HG03457 (cell line): ENCODE measurements around the gene SAMD4A.

Source experiments
- ATAC-seq: cut with Tn5 transposase; IDR thresholded peaks from one replicate; pipeline ENCODE4 v1.9.1; 2021; ENCODE audit warnings: moderate number of reproducible peaks; ENCODE audit not compliant: unreplicated experiment

The SAMD4A gene

DNA sequence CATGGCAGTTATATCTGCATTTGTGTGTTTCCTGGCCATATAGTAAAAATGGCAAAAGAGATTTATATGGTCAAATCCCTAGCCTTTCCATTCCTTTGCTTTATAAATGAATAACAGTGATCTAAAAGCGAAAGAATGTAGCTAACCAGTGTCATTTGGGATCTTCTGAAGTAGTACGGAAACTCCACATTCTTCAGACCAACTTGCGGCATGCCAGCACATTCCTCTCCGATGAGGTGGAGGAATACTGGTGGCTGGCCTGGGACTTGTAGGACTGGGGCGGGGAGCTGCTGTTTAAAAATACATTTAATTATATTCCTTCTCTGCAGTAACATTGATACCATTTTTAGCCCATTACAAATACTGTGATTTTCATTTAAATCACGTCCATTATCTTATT lies 85.3 kb downstream of the SAMD4A start:
- no peak for ATAC-seq

DNA sequence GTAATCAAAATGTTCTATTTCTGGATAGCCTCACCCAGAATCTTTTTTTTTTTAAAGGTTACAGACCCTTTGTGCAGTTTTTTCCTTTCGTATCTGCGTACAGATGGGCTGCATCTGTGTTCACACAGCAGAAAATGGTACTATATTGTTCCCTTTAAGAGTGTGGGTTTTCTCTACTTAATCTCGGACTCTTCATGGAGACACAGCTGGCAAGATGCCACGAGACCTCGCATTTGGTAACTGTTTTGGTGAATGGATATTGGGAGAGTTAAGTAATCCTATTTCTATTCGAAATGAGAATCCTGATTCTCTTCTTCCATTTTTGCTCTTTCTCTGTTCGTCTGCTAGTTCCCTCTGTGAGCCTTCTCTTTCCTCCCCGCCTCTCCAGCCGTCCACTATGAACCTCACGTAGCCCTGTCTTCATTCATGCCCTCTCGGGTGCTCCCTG lies 85.7 kb downstream of the SAMD4A start:
- ATAC-seq, result no peak

DNA sequence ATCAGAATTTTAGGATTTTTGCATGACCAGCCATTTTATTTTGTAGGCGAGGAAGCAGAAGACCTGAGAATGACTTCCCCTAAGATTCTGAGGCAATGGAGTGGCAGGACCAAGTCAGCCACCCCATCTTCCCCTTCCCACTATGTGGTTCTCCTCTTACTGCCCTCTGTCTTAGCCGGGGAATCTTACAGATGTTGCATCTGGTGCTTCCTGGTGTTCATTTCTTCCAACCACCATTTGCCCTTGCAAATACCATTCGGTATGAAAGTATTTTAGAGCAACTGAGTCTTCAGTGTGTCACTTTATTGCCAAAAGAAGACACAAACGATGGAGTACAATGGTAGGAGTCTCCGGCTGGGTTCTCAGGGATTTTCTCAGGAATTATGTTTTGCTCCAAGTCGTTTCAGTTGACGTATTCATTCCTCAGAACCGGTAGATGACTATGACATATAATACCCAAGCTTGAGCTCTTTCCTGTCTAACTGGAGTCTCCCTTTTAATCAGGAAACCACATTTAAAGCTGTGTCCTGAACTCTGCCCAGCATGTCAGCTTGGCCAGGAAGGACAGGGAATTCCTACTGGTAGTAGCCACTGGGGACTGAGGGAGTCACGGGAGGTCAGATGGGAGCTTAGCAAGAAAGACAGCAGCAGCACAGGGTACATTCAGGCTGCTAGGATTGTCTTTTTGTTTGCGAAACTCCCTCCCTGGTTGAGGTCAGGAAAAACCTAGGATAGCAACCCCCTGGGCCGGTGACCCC lies 87.0 kb downstream of the SAMD4A start:
- ATAC-seq, result no peak

DNA sequence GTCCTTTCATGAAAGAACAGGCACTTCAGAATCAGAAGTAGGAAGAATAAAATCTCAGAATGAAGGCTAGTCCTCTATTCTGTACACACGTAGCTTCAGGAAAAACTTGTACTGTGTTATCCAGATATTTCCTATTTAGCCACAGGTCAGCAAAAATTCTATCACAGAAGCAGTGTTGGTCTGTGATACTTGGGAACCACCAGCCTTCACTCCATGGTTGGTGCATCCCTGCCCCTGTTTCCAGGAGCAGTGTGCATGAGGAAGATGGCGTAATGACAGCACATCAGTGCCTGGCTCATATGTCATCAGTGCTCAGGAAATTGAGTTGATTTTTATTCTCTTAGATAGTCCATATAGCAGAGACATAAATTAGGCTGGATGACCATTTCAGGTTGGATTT lies 87.7 kb downstream of the SAMD4A start:
- no peak for ATAC-seq

DNA sequence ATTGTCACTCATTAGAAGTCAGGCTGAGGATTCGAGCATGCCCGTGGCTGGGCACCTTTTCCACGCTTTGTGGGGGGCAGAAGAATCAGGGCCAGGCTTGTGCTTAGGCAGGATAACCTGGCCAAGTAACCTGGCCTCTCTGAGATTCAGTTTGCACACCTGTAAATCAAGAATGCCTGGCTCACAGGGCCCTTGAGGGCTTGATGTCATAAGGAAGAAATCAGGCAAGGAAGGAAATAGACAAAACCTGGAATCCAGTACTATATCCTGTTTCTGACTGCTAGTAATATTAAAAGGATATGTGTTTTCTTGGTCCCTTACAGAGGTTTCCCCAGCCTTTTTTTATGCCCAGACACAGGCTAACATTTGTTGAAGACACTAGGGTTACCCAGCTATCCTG lies 91.9 kb downstream of the SAMD4A start:
- no peak for ATAC-seq

DNA sequence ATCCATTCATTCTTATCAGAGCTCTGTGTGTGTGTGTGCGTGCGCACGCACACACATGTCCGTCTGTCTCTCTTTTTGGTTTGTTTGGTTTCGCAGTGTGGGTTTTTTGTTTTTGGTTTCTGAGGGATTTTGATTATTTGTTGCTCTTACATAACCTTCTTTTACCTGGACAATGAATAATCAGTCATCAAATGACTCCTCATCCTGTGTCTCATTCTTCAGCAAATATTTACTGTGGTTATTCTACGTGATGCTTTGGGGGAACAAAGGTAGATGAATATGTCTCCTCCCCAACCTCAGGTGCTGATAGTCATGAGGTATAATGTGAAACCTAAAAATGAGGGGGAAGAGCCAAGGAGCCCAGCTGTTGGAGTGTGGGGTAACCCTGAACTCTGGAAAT lies 92.4 kb downstream of the SAMD4A start:
- ATAC-seq, result no peak

DNA sequence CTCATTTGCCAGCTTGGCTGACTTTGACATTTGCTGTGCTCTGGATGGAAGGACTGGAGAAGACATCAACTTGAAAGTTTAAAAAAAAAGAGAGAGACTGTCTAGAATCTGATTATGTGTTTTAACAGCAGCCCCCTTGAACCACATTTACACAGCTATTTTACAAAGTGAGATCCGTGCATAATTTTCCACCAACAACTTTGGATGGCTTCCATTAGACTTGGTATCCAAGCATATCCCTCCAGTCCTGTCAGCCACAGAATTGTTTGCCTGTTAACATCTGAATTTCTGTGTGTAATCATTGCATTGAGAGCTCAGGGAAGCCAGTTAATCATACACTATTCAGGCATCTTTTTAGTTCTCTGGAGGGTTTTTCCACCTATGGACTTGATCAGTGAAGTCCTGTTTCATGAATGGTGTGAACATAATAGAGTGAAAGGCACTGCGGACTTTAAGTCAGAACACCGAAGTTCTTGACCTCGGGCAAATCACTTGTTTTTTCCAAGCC lies 93.7 kb downstream of the SAMD4A start:
- ATAC-seq, result no peak

DNA sequence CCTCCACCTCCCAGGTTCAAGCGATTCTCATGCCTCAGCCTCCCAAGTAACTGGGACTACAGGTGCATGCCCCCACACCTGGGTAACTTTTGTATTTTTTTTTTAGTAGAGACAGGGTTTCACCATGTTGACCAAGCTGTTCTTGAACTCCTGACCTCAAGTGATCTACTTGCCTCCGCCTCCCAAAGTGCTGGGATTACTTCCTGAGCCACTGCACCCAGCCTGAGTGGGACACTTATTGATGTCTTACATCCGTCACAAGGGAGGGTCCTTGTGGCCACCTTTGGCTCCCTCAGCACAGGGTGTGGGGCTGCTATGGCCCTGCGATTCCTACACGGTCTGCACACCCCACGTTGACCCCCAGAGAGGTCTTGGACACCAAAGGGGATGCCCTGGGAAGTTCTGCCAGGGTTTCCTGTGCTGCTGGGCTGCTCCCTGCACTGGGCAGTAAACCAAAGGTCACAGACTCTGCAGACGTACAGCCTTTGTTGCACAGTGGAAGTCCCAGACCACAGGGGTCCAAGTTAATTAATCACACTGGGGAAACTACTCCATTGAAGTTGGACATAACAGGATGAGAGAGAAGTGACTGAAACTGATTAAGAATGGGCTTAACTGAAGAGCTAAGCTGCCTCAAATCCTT lies 95.7 kb downstream of the SAMD4A start:
- ATAC-seq, result no peak

DNA sequence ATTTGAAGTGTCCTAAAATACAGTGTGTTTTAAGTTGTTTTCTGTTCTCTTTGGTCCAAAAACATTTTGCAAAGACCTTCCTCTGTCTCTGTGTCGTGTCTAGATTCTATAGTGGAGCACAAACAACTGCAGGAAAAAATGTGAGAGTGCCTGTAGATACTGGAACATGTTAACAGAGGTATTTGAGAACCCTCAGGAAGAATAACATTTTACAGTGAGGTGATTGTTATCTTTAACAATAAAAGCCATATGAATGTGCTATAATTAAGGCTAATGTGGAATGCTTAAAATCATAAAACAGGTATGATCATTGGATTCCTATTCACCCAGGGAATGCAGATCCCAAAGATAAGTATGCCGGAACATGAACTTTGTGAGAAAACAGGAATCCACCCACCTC lies 98.0 kb downstream of the SAMD4A start:
- ATAC-seq, result no peak

DNA sequence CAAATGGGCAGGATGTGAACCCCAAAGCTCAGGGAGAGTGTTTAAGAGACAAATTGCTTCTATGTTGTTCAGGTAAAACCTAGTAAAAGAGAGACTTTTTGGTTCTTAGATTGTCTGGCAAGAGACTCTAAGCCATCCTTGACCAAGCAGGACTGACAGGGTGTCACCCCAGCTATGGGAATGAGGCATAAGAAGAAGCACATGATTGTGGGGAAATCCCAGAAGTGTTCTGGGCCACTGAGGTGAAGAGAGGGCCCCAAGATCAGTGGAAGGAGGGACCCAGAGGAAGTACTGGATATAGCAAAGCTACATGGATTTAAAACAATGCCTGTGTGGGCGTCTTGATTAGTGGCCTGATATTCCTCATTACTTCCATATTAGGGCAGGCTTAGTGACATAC lies 99.0 kb downstream of the SAMD4A start:
- ATAC-seq, result no peak

DNA sequence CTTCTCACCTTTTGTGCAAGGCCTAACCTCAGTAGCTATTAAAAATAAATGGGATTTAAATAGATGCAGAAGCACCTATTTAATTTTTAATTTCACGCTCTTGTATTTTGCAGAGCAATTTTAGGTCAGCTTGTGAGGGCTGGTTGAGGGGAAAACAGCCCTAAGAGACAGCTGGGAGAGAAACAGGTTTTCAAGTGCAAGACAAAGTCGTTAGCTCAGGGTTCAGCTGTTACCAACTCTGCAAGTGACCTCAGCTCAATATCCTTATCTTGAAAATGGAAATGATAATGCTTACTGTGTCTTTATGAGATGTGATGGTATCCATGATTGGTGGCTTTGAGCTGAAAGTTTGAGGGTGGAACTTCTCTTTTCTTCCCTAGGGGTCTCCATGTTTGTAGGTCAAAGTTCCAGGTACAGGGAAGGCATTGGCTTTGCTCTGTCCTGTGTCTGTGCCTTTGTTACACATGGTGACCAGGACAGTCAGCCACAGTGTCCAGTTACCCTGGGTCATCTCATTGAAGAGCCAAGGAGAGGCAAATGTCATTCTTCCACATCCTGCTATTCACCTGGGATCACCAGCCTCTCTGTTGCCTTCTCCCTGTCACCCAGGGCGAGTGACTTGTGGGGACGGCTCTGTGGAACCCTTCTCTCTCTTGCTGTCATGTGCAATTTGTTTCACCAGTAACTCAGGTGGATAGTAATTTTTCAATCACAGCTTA lies 100.3 kb downstream of the SAMD4A start:
- ATAC-seq, result no peak

DNA sequence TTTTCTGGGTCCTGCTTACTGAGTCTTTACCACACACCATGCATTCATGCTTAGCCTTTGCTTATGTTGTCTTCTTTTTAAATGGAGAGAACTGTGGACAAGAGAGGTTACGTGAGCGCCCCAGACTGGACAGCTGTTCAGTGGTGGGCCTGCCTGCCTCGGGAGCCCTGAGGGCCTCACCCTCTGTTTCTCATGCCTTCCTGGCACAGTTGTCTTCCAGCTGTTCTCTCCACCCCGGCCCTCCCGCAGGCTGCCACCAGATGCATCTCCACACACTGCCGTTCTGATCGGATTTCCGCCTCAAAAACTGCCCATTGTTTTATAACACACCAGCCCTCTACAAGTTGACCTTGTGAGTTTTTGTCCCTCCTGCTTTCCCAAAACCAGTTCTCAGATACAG lies 100.8 kb downstream of the SAMD4A start:
- no peak for ATAC-seq

DNA sequence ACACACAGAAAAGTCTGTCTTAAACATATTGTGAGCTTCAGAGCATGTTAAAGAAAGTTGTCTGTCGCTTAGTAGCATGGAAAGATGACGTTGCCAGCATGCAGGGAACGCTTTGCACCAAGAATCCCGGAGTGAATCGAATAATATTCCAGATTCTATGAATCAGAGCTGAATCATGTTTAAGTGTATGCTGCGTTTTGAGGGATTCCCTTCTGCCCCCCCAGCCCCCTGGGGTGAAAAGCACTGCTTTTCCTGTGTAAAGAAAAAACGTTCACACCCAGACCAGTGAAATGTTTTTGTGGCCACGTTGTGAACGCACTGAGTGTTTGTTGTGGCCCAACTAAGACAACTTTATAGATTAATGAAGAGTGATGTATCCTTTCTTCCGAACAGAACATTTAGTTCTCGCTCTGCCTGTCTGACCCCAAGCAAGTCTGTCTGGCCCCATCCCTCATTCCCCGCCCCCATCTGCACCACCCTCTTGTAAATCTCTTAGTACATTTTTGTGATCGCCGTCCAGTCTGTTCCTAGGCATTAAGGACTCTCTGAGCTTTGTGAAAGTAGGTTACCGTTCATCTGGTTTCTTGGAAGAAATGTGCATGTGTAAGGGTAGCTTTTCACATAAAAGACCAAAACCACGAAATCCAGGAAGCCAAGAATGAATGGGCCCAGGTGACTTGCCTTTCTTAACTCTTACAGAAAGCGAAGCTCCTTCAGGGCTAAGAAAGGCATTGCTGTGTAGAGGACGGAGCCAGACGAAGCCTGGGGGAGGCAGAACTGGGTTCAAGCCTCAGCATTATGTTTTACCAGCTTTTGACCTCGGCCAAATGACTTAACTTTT lies 103.0 kb downstream of the SAMD4A start:
- ATAC-seq, result no peak

DNA sequence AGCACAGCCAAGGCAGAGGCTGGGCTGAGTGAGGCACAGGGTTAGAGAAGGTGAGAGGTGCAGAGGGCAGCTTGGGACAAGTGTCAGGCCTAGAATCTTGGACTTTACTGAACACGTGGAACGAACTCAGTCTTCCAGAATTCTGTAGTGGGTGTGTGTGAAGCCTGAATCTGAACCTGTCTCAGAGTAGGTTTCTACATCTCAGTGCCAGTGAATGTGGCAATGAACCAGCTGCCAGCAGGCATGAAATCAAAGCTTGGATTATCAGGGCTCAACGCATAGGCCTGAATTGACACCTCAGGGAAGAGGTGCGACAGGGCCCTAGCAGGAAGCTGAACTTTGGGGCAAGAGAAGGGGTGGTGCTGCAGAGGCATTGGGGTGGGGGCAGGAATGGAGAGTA lies 104.6 kb downstream of the SAMD4A start:
- no peak for ATAC-seq

DNA sequence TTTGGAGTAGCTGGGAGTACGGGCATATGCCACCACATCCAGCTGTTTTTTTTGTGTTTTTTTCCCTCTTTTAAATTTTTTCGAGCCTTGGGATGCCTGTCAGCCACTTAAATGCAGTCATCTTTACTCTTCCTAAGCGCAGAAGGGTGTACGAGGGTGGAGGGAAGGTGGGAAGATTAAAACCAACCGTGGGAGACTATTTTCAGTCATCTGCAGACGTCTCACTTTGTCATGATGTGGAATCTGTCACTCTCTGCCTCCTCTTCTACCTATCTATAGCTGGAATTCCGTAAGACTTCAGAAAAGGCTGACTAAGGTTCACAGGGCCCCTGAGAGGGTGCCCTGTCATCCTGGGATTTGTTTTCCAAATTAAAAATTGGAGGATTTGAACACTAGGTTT lies 105.3 kb downstream of the SAMD4A start:
- no peak for ATAC-seq

DNA sequence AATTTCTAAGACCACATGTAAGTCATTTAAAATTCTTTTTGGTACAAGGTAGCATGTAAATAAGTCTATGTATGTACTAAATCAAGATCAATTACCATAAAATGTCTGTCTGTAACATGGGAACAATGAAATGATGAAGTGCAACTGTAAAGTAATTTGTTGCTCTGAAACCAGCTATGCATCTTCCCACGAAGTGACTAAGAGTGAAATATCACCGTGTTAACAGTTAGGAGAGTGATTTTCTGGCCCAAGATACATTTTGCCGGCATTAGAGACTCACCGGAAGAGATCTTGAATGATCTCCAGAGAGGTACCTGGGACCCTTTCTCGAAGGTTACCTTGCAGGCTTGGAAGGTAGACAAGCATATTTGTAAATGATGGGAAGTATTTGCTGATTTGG lies 105.8 kb downstream of the SAMD4A start:
- no peak for ATAC-seq

DNA sequence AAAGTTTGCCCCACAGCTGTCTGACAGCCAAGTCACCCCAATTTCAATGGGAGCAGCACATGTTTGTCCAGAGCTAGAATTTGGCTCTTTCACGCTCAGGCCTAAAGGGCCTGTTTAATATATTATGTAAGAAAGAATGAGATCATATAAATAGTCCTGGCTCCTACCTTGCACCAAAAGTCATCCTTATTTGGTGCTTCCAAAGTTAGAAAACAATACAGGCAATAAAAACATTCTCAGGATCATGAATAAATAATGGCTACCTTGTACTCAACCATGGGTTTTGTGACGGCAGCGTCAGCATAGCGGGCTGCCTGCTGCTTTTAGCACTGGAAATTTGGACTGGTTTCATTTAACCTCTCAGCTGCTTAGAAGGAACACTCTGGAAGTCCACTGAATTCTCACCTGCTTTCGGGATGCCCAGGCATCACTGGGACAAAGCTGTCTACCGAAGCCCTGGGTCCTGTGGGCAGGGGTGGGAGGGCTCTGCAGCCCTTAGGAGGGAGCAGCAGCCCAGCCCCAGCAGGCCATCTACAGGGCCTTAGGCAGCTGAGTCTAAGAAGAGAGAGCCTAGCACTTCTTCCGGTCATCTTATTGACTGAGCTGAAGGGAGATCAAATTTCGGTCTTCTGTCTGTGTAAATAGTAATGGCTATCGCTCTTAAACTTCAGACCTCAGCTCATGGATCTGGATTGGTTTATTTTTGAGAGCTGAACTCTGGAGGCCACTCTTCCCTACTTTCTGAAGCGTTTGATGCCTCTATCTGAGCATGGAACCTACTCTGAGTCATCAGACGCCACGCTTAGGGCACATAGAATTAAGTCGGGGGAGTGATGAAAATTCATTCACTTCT lies 106.5 kb downstream of the SAMD4A start:
- ATAC-seq, result no peak

DNA sequence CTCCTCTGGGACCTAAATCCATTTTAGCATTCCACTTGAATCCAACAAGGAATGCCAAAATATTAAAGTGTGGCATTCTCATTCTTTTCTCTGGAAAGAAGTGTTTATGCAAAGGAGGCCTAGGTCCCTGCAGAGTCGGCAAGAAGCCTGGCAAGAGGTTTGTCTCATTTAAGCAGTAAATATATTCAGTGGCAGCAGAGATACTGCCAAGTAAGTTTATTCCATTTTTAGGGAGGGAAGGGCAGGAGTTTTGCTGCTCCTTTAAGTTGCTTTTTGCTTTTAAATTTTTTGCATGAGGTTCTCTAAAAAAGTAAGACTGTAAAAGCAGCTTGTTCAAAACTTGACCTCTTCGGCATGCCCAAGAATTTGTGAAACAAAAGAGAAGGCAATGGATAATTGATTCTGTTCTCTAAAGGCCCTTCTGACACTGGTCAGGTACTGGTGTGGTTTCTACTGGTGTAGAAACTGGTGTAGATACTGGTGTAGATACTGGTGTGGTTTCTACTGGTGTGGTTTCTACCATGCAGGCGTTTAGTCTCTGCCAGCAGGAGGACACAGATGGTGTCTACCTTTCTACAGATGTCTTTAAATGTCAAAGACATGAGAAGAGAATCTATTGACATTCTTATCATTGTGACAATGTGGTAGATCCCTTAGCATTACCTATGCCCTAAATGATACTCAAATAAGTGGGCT lies 107.3 kb downstream of the SAMD4A start:
- ATAC-seq, result no peak
